ENCODE results near the gene SLC66A2.
A peak's percentile ranks its signal among the peaks of the same experiment; 100 is the strongest.

The SLC66A2 gene

DNA sequence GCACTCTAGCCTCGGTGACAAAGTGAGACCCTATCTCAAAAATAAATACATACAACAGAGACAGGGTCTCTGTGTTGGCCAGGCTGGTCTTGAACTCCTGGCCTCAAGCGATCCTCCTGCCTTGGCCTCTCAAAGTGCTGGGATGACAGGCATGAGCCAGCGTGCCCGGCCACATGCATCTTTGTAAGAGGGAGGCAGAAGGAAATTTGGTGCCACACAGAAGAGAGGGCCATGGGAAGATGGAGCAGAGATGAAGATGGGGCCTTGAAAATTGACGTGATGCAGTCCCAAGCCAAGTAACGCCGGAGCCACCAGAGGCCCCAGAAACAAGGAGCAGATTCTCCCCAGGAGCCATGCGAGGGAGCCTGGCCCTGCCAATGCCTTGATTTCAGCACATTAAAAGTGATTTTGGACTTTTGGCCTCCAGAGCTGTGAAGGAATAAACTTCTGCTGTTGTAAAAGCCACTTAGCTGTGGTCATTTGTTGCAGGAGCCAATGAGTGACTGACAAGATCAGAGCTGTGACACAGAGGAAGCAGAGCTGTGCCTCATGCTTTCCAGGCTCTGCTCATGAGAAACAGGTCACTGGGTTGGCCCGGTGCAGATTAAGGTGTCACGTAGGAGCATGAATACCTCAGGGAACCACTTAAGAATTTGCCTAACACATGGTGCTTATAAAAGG, 2.7 kb upstream of the SLC66A2 start:
- TF ChIP-seq JUND (IDR thresholded peaks at IDR 0.05; ENCODE audit: low read depth), result no peak
- in situ Hi-C loops (cut with HindIII; ENCODE audit: low pct_unique_long_range_greater_than_20kb, low sequenced_read_pairs), result no loop called here
- no peak for DNase-seq (ENCODE audit: low read depth in 1 of 2, low spot score in 1 of 2)

DNA sequence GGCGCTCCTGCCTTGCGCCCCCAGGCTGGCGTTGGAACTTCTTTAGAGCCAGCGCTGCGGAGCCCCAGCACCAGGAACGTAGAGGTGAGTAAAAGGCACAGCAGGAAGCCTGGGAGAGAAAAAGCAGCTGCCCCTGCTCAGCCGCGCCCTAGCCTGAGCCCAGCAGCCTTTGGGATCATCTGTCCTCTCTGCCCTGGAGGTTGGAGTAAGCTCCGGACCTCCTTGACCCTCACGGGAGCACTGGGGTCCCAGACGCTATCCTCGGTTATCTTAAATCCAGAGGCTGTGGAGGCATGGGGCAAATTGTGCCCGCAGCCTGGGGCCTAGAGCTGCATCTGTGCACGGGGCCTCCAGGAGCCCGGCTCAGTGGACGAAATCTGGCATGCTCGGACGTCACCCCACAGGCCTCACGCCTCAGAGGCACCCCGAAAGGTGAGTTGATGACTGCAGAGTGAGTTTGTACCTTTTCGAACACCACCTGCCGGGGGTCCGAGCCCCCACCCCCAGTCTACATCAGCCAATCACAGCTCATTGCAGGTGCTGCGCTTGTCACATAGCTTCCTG, 1.6 kb upstream of the SLC66A2 start:
- no peak for DNase-seq (ENCODE audit: low read depth in 1 of 2, low spot score in 1 of 2)
- in situ Hi-C loops (cut with HindIII; ENCODE audit: low pct_unique_long_range_greater_than_20kb, low sequenced_read_pairs), result no loop called here
- TF ChIP-seq JUND (IDR thresholded peaks at IDR 0.05; ENCODE audit: low read depth), result no peak

DNA sequence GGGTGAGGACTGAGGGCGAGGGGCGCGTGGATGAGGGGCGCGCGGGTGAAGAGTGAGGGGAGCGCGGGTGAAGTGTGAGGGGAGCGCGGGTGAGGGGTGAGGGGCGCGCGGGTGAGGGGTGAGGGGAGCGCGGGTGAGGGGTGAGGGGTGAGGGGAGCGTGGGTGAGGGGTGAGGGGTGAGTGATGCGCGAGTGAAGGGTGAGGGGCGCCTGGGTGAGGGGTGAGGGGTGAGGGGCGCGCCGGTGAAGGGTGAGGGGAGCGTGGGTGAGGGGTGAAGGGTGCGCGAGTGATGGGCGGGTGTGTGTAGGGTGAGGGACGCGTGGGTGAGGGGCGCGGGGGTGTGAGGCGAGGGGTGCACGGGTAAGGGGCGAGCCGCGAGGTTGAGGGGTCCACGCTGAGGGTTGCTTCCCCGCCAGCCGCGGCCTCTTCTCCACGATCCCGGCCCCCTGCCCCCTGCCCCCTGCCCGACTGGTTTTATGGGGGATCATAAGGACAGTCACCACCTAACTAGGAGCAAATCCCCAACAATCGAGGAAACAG, 1.1 kb upstream of the SLC66A2 start:
- no peak for TF ChIP-seq JUND (IDR thresholded peaks at IDR 0.05; ENCODE audit: low read depth)
- no peak for DNase-seq (ENCODE audit: low read depth in 1 of 2, low spot score in 1 of 2)
- in situ Hi-C loops (cut with HindIII; ENCODE audit: low pct_unique_long_range_greater_than_20kb, low sequenced_read_pairs), result no loop called here

DNA sequence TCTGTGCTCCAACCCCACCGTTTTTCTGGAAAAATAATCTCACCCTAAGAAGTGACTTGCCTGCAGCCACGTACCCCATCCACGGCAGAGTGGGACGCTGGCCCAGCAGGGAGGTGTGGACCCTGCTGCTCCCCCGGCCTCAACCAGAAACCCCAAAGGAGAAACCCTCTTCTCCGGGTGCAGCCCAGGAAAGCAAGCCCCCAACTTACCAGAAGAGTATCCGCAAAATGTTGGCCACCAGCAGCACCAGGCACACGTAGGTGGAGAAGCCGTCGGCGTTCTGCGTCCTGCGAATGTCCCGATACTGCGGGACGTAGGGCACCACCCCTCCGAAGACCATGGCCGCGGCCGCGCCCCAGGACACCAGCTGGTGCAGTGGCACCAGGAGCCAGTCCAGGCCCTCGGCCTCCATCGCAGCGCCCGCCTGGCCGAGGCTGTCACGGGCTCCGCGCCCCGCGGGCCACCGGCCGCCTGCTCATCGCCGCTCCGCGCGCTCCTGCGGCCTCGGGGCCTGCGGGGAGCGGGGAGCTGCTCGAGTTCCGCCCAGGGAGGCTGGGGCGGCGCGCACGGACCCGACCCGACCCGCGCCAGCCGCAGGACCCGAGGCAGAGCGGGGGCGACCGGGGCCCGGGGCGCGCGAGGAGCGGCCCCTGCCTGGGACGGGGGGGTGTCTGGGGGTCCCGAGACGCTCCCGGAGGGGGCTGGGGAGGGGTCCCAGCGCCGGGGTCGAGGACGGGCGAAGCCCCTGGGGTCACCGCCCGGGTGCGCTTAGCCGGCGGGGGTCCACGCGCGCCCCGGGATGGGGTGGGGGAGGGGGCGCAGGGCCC, 725 bp downstream of the SLC66A2 start:
- DNase-seq (ENCODE audit: low read depth in 1 of 2, low spot score in 1 of 2), result peak in 1 of 2 experiments; percentile 30
- in situ Hi-C loops (cut with HindIII; ENCODE audit: low pct_unique_long_range_greater_than_20kb, low sequenced_read_pairs), result no loop called here
- no peak for TF ChIP-seq JUND (IDR thresholded peaks at IDR 0.05; ENCODE audit: low read depth)

DNA sequence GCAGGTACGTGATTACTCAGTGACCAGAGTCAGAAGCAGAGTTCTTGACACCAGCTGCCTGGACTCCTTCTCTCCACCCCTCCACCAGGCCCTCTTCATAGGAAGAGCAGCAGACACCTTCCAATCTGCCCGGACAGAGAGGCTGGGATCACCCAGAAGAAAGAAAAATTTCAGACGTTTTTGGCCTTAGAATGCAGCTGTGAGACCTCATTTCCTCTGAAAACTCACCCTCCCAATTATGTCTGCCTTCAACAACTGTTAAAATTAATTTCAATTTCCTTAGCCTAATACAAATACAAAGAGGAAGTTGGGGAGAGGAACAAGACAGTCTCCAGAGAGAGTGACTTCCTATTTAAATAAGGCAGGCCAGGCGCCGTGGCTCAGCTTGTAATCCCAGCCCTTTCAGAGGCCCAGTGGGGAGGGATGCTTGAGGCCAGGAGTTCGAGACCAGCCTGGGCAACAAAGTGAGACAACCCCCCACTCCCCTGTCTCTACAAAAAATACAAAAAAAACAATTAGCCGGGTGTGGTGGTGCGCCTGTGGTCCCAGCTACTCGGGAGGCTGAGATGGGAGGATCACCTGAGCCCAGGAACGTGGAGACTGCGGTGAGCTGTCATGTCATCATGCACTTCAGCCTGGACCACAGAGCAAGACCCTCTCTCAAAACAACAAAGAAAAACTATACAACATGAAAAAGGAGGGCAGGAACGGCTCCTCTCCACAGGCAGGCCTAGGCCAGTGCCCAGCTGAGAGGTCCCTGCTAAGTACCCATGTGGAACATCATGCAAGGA, 1.6 kb downstream of the SLC66A2 start:
- DNase-seq (ENCODE audit: low read depth in 1 of 2, low spot score in 1 of 2), result no peak
- in situ Hi-C loops (cut with HindIII; ENCODE audit: low pct_unique_long_range_greater_than_20kb, low sequenced_read_pairs), result no loop called here

DNA sequence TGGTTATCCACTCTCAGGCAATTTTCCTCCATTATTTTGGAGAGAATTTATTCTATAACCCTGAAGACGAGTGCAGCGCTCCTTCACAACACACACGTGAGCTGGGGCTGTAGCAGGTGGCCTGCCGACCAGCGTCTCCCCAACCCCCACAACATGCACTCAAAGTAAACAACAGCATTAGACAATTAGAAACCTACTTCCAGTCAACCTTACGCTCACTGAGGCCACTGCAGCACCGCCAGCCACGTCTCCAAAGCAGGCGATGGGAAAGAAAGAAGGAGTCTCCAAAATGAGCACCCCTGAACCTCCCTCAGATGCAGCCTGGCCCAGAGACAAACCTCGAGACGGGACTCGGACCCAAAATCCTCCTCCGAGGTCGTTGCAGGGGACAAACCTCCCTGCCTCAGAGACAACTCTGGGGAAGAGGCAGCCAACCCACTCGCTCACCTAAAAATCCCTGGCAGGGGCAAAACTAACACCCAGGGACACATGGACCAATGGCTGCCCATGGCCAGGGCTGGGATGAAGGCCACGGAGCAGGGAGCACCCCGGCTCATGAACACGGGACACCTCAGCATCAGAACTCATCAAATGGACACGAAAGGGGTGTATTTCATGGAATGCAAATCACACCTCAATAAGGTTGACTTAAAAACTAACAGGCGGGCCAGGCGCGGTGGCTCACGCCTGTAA, 2.6 kb downstream of the SLC66A2 start:
- no peak for TF ChIP-seq JUND (IDR thresholded peaks at IDR 0.05; ENCODE audit: low read depth)
- in situ Hi-C loops (cut with HindIII; ENCODE audit: low pct_unique_long_range_greater_than_20kb, low sequenced_read_pairs), result no loop called here
- DNase-seq (ENCODE audit: low read depth in 1 of 2, low spot score in 1 of 2), result no peak

More for the DNA sequence above, 1.6 kb downstream of the SLC66A2 start:
- TF ChIP-seq JUND (IDR thresholded peaks at IDR 0.05; ENCODE audit: low read depth), result no peak

DNA sequence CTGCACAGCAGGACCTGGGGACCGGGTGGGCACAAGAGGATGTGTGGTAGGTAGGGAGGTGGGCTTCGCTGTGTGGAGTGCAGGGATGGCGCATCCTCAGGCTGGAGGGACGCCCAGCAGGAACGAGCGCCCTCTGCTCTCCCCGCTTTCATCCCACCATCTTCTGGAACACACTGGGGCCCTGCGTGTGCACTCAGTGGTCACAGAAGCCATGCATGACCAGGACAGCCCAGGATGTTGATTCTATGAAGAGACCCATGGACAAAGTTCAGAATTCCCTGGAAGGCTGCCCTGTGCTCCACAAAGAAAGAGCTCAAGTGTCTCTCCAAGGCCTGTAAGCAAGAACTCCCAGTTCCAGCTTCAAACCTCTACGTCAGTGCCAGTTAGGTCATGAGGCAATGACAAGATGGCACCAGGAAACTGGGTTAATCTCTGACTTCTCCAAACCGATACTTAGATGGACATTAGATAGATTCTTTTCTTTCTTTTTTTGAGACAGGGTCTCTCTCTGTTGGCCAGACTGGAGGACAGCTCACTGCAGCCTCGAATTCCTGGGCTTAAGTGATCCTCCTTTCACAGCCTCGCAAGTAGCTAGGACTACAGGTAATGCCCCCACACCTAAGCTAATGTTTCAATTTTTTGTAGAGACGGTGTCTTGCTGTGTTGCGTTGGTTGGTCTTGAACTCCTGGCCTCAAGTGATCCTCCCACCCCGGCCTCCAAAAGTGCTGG, 3.4 kb downstream of the SLC66A2 start:
- DNase-seq (ENCODE audit: low read depth in 1 of 2, low spot score in 1 of 2), result no peak
- TF ChIP-seq JUND (IDR thresholded peaks at IDR 0.05; ENCODE audit: low read depth), result no peak
- in situ Hi-C loops (cut with HindIII; ENCODE audit: low pct_unique_long_range_greater_than_20kb, low sequenced_read_pairs), result no loop called here

DNA sequence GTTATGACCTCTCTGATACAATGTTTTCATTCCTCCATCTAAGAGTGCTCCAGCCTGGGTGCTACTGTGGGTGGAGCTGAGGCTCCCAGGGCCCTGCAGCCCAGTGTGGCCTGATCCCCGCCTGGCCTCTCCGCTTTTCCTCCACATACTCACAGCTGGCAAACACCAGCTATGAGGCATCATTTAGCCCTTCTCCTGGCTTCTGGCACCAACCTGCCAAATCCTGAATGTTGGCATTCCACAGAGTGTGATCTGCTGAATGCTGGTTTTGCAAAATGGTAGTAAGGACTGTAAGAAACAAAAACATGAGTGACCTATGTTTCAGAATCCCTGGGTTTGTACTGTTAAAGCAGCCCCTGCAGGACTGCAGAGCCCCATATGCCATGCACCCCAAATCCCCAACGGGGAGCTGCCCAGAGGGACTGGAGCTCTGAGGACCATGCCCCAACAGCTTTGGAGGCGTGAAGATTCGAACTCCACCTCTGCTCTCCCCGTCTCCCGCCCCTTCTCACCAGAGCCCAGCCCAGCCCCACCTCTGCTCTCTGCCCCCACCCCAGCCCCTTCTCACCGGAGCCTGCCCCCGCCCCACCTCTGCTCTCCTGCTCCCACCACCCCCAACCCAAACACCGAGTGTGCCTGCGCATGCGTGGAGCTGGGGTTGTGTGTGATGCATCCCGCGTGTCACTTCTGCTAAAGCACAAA, 4.2 kb downstream of the SLC66A2 start:
- in situ Hi-C loops (cut with HindIII; ENCODE audit: low pct_unique_long_range_greater_than_20kb, low sequenced_read_pairs), result no loop called here
- DNase-seq (ENCODE audit: low read depth in 1 of 2, low spot score in 1 of 2), result peak; percentile 42 to 84
- TF ChIP-seq JUND (IDR thresholded peaks at IDR 0.05; ENCODE audit: low read depth), result no peak

DNA sequence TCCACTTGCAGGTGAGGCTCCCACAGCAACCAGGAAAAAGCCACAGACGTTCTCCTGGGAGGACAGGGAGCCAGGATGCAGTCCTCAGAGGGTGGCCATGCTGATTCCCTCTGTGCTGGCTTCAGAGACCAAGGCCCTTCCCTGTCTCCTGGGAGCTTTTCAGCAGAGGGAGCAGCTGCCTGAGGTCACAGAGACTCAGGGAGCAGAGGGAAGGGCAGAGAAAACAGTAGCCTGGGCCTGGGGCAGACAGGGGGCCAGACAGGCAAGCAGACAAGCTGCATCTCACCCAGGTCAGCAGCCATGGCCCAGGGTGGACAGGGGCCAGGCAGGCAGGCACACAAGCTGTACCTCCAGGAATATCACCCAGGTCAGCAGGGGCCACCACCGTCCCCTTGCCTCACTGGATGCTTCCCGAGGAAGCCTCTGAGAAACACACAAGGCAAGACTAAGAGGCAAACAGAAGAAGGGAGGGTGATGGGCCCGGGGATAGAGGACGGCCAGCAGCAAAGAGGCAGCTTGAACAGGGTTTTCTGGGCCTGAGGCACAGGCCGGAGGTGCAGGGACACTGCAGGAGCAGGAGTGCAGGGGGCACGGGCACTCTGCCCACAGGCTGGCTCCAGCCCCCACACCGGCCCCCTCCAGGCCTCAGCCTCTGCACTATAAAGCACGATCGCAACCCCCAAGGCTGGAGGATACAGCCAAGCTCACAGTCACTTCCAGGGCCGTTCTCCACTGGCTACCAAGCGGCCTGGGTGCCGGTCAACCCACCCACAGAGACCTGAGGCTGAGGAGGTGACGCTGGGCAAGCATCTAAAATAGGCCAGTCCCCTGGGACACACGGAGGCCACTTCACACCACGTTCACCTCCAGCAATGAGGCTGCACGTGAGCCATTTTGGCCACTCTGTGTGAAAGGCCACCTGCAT, 6.1 kb downstream of the SLC66A2 start:
- in situ Hi-C loops (cut with HindIII; ENCODE audit: low pct_unique_long_range_greater_than_20kb, low sequenced_read_pairs), result no loop called here
- DNase-seq (ENCODE audit: low read depth in 1 of 2, low spot score in 1 of 2), result no peak
- no peak for TF ChIP-seq JUND (IDR thresholded peaks at IDR 0.05; ENCODE audit: low read depth)

DNA sequence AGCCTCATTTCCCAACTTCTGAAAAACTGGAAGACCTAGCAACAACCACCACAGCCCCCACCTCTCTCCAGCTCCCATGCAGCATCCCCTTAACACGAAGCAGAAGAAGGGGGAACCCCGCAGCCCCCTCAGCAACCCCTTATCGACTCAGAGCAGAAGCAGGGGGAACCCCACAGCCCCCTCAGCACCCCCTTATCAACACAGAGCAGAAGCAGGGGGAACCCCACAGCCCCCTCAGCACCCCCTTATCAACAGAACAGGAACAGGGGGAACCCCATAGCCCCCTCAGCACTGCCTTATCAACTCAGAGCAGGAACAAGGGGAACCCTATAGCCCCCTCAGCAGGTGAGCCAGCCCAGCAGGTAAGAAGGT, 6.7 kb downstream of the SLC66A2 start:
- in situ Hi-C loops (cut with HindIII; ENCODE audit: low pct_unique_long_range_greater_than_20kb, low sequenced_read_pairs), result no loop called here
- no peak for DNase-seq (ENCODE audit: low read depth in 1 of 2, low spot score in 1 of 2)
- TF ChIP-seq JUND (IDR thresholded peaks at IDR 0.05; ENCODE audit: low read depth), result no peak
